ENCODE data around the gene DNAH3. TPM values are rescaled to one million over a fixed set of nuclear protein-coding genes. Genes with fewer than 3 reads are reported as not detected.

DNAH3 gene
- total and polyA plus RNA-seq, 2 experiments from 2014 or later: 0.70 to 1.3 TPM

DNA sequence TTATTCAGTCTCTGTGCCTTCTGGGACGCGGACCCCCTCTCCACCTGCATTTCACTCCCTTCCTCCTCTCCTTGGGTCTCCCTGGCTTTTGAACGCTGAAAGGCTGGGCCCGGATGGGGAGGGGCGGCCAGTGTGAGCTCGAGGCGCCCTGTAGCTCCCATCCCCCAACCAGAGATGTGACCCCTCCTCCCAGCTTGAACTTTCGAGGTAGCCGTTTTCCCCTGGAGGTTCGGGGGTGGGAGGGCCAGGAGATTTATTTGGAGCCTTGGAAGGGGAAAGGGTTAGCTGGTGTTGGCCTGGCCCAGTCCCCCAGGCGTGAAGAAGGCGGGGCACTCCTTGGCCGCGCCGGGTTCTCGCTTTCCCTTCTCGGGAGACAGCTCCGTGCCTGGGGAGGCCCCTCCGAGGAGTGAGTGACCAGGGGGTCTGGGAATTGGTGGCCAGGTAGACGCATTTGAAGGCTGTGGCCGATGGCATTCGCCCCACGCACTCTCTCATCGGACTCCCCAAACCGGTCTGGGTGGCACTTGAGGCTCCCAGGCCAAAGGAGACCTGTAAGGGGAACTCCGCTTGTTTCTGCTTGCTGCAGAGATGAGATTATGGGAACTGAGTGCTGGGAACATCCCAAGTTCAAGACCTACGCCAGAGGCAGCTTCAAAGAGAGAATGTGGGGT, 8.8 kb upstream of the DNAH3 start:
- Mint-ChIP-seq H3K27me3 (ENCODE audit: insufficient read depth, low read depth, poor library complexity) (peaks cover 9% of the 10 kb centered on the region), H3K9me3 (no peaks in the 10 kb centered on the region), H3K4me1 (peaks cover 11% of the 10 kb centered on the region), H3K36me3 (ENCODE audit: low read depth) (peaks cover 30% of the 10 kb centered on the region), H3K4me3 (peak overlapping the region; percentile 94), H3K27ac (peak overlapping the region; percentile 67)
- Histone ChIP-seq H4K20me1 (replicated peaks; ENCODE audit: insufficient read depth) (peaks cover 18% of the 10 kb centered on the region), H3K27me3 (ENCODE audit: insufficient read depth) (peaks cover 10% of the 10 kb centered on the region; the same call in 1 of the 2 replicates), H3F3A (replicated peaks; ENCODE audit: low read depth) (no peaks in the 10 kb centered on the region), H3K36me3 (ENCODE audit: insufficient read depth) (peaks cover 32% of the 10 kb centered on the region), H3K79me2 (replicated peaks; ENCODE audit: insufficient read depth) (peaks cover 37% of the 10 kb centered on the region), H3K4me1 (ENCODE audit: insufficient read depth) (peaks cover 20% of the 10 kb centered on the region), H2AFZ (peak overlapping the region; percentile 72), H3K27ac (ENCODE audit: low read depth) (no peak overlapping the region), H3K4me2 (peak overlapping the region; percentile 87), H3K9me2 (ENCODE audit: insufficient read depth) (no peaks in the 10 kb centered on the region), H3K4me3 (peak overlapping the region; percentile 93)
- ATAC-seq: peak; percentile 80
- TF ChIP-seq CREB1 (CRISPR knock-in tag; IDR thresholded peaks at IDR 0.05; ENCODE audit: low read depth) (no peak), POLR2AphosphoS5 (IDR thresholded peaks at IDR 0.05; ENCODE audit: low read depth) (peak; percentile 41), STAT1 (IDR thresholded peaks at IDR 0.05; ENCODE audit: unreplicated experiment) (no peak), JUNB (IDR thresholded peaks at IDR 0.05; ENCODE audit: unreplicated experiment) (no peak), NANOG (IDR thresholded peaks at IDR 0.05; ENCODE audit: borderline replicate concordance) (no peak), EZH2phosphoT487 (IDR thresholded peaks at IDR 0.05; ENCODE audit: unreplicated experiment) (no peak)
- TF ChIP-seq, protein P1, sequence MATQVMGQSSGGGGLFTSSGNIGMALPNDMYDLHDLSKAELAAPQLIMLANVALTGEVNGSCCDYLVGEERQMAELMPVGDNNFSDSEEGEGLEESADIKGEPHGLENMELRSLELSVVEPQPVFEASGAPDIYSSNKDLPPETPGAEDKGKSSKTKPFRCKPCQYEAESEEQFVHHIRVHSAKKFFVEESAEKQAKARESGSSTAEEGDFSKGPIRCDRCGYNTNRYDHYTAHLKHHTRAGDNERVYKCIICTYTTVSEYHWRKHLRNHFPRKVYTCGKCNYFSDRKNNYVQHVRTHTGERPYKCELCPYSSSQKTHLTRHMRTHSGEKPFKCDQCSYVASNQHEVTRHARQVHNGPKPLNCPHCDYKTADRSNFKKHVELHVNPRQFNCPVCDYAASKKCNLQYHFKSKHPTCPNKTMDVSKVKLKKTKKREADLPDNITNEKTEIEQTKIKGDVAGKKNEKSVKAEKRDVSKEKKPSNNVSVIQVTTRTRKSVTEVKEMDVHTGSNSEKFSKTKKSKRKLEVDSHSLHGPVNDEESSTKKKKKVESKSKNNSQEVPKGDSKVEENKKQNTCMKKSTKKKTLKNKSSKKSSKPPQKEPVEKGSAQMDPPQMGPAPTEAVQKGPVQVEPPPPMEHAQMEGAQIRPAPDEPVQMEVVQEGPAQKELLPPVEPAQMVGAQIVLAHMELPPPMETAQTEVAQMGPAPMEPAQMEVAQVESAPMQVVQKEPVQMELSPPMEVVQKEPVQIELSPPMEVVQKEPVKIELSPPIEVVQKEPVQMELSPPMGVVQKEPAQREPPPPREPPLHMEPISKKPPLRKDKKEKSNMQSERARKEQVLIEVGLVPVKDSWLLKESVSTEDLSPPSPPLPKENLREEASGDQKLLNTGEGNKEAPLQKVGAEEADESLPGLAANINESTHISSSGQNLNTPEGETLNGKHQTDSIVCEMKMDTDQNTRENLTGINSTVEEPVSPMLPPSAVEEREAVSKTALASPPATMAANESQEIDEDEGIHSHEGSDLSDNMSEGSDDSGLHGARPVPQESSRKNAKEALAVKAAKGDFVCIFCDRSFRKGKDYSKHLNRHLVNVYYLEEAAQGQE (IDR thresholded peaks at IDR 0.05; ENCODE audit: unreplicated experiment): no peak
- DNase-seq (ENCODE audit: low spot score): peak; percentile 89

DNA sequence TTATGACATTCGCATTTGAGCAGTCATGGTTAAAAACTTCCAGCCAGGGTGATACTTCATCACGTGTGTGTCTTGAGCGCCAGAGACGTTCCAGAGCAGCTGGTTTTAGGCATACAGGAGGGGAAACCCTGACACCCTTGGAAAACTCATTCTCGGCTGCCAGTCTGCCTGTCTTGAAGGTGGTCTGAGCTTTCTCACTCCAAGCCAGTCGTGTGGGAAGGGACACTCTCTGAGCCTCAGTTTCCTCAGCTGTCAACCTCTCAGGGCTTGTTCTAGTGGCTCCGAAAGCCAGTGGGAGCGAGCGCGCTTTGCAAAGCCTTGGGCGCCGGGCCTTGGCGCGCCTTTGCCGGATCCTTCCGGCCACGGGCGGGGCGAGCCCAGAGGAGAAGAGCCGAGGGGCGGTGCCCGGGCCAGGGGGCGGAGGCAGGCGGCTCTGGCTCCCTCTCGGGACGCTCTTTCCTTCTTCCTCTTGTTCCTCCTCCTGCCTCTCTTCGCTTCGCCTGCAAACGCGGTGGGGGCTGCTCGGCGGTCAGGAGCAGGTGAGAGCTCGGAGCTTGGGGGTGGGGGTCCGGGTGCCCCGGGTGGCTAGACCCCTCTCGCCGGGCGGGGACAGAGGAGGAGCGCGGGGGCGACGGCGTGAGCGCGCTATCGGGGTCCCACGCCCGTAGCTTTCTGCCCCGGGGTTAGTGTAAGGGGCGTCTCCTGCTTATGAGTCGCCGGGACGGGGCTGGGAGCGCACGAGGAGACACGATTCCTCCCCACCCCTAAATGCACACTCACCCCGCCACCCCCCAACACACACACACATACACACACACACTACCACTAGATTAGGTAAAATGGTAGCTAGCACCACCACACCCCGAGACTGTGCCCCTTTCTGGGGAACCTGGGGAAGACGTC, 7.8 kb upstream of the DNAH3 start, which contains the start of gene LDAF1:
Gene LDAF1, plus strand, starts transcription at position 467 of the 903 bp plus-strand sequence. CDS start 2,509 bp downstream, outside the sequence.
- Histone ChIP-seq H3K79me2 (replicated peaks; ENCODE audit: insufficient read depth) (peaks cover 37% of the 10 kb centered on the region), H3K27ac (ENCODE audit: low read depth) (no peak within 1 kb of the TSS)
- H3K27ac Mint-ChIP-seq: peak within 1 kb of the TSS; percentile 67

More for the DNA sequence above, 7.8 kb upstream of the DNAH3 start, which contains the start of gene LDAF1:
- Histone ChIP-seq H3K4me3 (peak within 1 kb of the TSS; percentile 93), H2AFZ (peak within 1 kb of the TSS; percentile 98), H3F3A (replicated peaks; ENCODE audit: low read depth) (no peaks in the 10 kb centered on the region), H3K36me3 (ENCODE audit: insufficient read depth) (peaks cover 26% of the 10 kb centered on the region), H3K27me3 (ENCODE audit: insufficient read depth) (peaks cover 10% of the 10 kb centered on the region; the same call in 1 of the 2 replicates), H3K9me2 (ENCODE audit: insufficient read depth) (no peaks in the 10 kb centered on the region), H3K4me2 (peak within 1 kb of the TSS; percentile 87), H4K20me1 (replicated peaks; ENCODE audit: insufficient read depth) (peaks cover 18% of the 10 kb centered on the region), H3K4me1 (ENCODE audit: insufficient read depth) (peaks cover 20% of the 10 kb centered on the region)
- ATAC-seq (peak; percentile 89), DNase-seq (ENCODE audit: low spot score) (peak; percentile 96)
- Mint-ChIP-seq H3K27me3 (ENCODE audit: insufficient read depth, low read depth, poor library complexity) (peaks cover 9% of the 10 kb centered on the region), H3K4me3 (peak within 1 kb of the TSS; percentile 94), H3K36me3 (ENCODE audit: low read depth) (peaks cover 24% of the 10 kb centered on the region), H3K9me3 (no peaks in the 10 kb centered on the region; the same call in 2 of the 3 replicates), H3K4me1 (peaks cover 11% of the 10 kb centered on the region)
- TF ChIP-seq, protein P2, sequence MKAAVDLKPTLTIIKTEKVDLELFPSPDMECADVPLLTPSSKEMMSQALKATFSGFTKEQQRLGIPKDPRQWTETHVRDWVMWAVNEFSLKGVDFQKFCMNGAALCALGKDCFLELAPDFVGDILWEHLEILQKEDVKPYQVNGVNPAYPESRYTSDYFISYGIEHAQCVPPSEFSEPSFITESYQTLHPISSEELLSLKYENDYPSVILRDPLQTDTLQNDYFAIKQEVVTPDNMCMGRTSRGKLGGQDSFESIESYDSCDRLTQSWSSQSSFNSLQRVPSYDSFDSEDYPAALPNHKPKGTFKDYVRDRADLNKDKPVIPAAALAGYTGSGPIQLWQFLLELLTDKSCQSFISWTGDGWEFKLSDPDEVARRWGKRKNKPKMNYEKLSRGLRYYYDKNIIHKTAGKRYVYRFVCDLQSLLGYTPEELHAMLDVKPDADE (IDR thresholded peaks at IDR 0.05): 0 out of 2 replicates have a peak, but pooled peaks have one; percentile 22
- TF ChIP-seq CREB1 (CRISPR knock-in tag; IDR thresholded peaks at IDR 0.05; ENCODE audit: low read depth): no peak
- no peak for TF ChIP-seq JUNB (IDR thresholded peaks at IDR 0.05; ENCODE audit: unreplicated experiment)
- peak; percentile 82 for TF ChIP-seq POLR2AphosphoS5 (IDR thresholded peaks at IDR 0.05; ENCODE audit: low read depth)
- TF ChIP-seq, protein P3, sequence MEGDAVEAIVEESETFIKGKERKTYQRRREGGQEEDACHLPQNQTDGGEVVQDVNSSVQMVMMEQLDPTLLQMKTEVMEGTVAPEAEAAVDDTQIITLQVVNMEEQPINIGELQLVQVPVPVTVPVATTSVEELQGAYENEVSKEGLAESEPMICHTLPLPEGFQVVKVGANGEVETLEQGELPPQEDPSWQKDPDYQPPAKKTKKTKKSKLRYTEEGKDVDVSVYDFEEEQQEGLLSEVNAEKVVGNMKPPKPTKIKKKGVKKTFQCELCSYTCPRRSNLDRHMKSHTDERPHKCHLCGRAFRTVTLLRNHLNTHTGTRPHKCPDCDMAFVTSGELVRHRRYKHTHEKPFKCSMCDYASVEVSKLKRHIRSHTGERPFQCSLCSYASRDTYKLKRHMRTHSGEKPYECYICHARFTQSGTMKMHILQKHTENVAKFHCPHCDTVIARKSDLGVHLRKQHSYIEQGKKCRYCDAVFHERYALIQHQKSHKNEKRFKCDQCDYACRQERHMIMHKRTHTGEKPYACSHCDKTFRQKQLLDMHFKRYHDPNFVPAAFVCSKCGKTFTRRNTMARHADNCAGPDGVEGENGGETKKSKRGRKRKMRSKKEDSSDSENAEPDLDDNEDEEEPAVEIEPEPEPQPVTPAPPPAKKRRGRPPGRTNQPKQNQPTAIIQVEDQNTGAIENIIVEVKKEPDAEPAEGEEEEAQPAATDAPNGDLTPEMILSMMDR (conservative IDR thresholded peaks at IDR 0.05; ENCODE audit: low read depth in 2 of 2): no peak

Data from GM23338 (cell line).